ENCODE measurements around the gene ALOX15B.

- TF ChIP-seq GATA3 (IDR thresholded peaks at IDR 0.05; ENCODE audit: low read depth, low read length) (no peak), GATA2 (IDR thresholded peaks at IDR 0.05; ENCODE audit: low read depth, low read length) (no peak)
Measured at GRCh38 chr17:8056976-8057625, 18.2 kb downstream of the ALOX15B start.

All from SH-SY5Y (cell line).